HG03378 (cell line): ENCODE data around the gene B4GALT5.

Experiments used
- ATAC-seq: cut with Tn5 transposase; IDR thresholded peaks from one replicate; pipeline ENCODE4 v1.9.1; 2021; ENCODE audit warnings: mild to moderate bottlenecking, moderate library complexity; ENCODE audit not compliant: unreplicated experiment

Gene B4GALT5

DNA sequence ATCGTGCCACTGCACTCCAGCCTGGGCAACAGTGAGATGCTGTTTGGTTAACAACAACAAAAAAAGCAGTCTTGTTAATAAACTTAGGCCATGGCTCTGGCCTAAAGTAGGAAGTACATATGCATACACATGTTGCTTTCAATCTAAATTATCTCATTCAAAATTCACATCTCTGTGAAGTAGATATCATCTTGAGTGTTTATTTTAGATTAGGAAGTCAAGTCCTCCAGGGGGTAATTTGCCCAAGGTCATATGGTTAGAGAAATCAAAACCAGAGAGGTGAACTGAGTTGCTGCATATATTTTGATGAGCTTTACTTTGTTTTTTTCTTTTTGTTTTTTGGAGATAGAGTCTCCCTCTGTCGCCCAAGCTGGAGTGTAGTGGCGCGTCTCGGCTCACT lies 52.8 kb downstream of the B4GALT5 start:
- ATAC-seq, result no peak

DNA sequence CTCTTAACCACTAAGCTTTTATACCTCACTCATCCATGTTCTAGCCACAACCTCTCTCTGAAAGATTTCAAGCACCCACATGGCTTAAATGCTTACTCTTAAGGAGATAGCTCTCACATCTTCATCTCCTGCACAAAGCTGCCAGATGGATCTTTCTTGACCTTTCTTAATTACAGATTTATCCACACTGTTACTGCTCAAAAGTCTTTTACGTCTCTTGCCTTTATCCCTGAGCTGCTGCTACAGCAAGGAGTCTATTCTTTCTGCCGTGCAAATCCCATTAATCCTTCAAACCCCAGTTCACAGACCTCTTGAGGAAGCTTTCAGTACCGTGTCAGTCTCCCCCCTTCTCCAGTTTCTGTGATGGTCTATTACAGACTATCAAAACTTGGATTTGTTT lies 54.6 kb downstream of the B4GALT5 start:
- ATAC-seq, result no peak

DNA sequence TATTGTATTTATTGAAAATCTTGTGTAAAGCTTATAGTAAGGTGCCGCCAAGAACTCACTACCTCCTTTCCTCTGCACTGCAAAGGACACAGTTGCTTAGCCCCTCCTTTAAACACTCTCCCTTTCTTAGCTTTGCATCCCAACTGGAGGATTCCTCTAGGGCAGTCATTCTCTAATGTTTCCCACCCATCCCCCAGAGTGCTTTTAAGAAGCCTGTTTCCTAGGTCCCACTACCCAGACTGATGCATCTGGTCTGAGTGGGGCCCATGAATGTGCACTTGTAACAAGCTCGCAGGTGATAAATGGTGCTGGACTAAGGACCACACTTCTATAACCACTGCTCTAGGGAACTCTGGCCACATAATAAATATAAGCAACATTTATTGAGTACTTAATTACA lies 55.2 kb downstream of the B4GALT5 start:
- ATAC-seq, result no peak

DNA sequence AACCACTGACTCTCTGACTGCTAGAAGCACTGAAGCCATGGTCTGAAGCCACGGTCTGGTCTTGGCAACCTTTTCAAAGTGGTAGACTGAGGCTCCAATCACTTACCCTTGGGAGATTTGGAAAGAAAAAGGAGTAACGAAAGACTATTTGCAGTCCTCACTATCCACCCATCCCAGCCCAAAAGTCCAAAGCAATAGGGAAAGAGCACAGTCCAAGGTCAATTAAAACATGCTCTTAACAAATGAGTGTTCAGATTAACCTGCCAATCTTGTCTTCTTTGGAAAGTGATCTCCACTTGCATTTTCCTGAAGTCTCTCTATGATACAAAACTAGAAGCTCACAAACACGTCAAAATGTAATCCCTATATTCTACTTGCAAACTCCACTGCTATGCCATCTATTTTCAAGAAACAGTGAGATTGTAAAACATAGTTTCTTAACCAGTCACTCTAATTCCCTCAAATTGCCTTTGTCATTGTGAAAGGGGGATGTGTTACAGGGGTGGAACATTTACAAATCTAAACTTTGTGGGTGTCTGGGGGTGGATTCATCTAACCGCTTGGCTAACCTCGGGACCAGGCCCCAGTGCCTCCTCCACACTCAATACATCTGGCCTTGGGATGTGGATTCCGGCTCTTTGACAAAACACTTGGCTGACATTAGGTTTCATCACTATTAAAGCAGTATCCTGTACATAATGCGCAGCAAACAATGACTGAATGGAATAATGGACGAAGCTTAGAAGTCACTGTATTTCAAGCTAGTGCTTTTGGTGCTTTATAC lies 56.4 kb downstream of the B4GALT5 start:
- no peak for ATAC-seq

DNA sequence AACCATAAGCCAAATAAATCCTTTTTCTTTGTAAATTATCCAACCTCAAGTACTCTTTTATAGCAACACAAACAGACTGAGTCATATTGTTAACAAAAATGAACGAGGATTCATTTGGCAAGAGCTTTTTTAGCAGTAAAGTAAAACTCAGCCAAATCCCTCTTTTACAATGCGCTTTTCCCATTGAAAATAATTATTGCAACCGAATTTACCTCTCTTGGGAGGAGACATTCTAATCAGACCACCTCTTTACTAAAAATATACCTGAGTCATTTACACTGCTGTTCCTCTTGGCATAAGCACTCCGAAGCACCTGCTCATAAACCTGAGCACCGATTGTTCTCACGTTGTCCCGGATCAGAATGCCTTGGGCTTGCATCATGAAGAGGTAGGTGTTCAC lies 57.4 kb downstream of the B4GALT5 start:
- no peak for ATAC-seq

DNA sequence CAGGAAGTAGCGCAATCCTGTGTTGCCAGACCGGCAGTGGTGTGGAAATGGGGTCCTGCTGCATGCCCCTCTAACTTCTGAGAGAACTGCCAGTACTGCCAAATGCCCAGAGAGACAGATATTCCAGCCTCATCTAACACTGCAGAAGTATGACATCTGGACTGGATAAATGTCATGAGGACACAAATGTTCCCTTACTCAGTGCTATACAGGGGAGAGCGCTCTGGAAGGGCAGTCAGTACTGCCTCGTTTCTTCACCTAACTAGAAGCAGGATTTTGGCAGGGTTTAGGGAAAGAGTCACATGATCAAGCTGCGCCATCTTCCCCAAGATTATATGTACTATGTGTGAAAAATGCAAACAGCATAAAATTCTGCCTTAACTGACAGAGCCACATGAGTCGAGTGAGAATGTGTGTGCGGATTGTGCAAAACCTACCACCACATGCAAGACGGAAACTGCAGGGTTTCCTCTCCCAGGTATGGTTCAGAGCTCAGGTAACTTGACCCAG lies 59.7 kb downstream of the B4GALT5 start:
- no peak for ATAC-seq

DNA sequence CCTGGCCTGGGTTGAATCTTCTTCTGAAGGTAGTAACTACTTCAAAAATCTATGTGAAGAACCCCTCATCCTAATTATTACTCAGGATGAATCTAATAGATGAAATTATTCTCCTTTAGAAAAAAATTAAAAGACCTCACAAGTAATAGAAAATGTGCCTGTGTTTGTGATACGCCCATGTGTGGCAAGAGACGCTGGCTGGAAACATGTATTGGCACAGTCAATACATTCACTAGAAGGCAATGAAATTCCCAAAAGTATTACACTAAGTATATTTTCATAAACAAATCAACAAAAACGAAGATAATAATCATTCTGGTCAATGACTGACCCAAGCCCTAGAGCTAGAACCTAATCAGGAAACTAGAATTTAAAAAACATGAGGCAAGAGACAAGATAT lies 64.0 kb downstream of the B4GALT5 start:
- no peak for ATAC-seq

DNA sequence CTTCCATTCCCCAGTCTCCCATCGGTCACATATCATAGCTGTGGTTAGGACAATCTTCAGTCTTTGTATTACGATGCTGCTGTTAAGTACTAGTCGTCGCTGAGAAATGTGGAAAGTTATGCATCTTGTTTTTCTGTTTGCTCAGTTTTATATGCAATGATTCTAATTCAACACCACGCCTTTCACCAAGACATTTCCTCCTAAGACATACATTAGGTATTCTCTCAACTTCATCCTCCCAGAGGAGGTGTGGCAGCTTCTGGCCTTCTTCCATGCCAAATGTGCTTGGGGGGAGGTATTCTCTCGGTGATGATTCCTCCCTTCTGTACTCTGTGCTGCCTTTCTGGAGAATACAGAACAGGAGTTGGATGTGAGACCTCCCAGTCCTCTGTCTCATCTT lies 66.1 kb downstream of the B4GALT5 start:
- no peak for ATAC-seq

DNA sequence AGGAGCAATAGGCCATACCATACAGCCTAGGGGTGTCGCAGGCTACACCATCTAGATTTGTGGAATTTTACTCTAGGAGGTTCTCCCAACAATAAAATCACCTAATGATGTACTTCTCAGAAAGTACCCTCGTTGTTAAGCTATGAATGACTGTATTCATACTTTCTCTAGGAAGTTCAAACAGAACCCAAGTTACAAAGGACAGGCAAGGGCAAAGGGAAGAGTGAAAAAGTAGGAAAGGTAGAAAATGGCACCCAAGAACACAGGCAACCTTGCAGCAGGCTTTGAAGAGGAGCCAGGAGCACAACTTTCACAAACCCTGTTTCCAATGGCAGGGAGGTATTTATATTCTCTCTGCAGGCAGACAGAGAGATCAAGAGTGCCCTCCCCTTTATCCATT lies 67.2 kb downstream of the B4GALT5 start:
- no peak for ATAC-seq

DNA sequence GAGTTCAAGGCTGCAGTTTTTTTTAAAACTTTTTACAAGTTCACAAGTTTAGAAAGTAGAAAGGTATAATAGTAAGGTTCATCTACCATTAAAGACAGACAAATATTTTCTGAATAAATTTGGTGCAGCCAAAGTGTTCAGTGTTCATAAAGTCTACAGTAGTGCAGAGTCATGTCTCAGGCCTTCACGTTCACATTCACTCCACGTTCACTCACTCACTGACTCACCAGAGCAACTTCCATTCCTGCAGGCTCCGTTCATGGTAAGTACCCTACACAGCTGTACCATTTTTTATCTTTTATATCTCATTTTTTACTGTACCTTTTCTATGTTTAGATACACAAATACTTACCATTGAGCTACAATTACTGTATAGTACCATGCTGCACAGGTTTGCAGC lies 67.6 kb downstream of the B4GALT5 start:
- no peak for ATAC-seq

DNA sequence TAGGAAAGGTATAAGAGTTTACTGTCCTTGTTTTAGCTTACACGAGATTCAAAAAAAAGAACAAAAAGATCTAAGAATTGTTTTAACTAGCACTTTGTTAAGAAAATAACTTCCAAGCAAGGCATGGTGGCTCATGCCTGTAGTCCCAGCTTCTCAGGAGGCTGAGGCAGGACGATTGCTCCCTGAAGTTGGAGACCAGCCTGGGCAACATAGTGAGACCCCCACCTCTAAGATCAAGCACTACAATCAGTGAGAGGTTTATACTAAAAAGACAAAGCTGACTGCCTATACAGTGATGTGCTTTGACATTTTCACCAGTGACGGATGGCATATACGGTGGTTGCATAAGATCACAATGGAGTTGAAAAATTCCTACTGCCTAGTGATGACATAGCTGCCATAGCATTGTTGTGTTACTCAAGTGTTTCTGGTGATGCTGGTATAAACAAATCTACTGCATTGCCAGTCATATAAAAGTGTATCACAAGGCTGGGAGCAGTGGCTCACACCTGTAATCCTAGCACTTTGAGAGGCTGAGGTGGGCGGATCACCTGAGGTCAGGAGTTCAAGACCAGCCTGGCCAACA lies 68.6 kb downstream of the B4GALT5 start:
- ATAC-seq, result no peak

DNA sequence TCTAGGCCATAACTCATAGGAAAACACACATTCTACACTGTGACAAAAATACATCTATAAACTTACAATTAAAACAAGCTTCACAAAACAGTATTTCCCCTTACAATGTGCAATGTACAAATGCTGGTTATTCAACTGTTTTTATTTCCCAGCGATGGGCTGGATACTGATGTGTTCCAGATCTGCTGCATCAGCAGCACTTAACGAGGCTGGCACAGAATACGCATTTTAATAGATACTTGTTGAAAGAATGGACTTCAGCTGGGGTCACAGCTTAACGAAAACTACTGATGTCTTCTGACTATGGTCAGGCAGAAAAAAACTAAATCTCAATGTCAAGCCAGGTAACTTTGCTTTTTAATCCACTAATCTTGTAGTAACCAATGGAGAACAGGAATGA lies 70.9 kb downstream of the B4GALT5 start:
- no peak for ATAC-seq

DNA sequence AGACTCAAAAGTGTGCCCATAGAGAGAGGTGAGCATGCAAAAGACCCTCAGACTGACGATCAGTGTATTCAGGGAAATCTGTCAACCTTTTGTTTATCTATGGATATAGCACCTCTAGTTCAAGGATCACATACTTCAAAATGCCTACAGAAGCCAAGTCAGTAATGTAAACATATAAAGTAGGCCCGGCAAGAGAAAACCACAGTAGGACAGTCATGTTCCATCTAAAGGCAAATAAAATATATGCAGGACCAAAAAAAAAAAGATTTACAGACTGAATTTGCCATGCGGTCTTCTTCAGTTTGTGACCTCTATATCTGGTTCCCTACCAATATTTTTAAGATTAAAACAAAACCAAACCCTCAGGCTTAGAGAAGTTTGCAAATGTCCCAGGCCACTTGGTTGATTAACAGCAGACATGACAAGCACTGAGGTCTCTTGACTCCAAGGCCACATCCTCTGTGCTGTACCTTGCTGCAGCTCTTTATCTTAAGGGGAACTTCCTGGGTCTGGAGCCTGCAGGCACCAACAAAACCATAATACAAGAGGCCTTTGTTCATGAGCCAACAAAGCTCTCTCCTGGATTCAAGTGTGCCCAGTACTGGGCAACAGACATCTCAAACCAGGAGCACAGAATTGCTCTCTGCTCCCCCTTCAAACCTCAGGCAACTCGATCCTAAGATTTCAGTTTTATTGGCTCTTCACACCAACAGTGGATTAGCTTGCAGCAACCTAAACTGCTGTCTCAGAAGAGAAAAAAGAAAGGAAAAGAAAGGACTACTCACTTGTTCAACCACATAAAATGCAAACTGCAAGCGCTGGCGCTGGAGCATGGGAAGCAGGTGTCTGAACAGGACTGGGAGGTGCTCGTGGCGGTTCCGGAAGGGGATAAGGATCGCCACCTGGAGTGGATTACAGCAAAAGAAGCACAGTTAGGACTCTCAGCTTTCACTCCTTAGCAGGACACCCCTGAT lies 71.7 kb downstream of the B4GALT5 start:
- ATAC-seq, result no peak

DNA sequence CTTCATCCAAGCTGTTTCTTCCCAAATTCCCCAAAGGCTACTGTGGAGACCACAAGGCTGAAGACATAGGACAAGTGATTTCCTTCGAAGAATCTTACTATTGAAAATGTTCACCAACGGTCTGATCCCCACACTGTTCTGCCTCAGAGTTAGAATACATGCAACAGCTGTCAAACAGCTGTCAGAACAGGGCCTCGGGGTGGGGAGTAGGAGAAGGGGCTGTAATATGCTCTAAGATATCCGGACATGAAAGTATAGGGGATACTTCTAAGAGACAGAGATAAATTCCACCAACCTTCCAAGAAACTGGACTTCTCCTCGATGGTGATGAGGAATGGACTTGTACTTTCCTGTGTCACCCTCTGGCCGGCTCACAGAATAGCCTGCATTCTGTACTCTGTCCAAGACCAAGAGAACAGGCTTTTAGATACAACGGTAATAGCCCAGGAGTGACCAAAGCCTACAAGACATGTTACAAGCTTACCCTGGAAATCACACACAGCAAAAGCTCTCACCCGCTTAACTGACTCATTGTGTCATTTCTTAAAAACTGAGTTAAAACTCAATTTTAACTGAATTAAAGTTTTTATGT lies 76.5 kb downstream of the B4GALT5 start:
- no peak for ATAC-seq

DNA sequence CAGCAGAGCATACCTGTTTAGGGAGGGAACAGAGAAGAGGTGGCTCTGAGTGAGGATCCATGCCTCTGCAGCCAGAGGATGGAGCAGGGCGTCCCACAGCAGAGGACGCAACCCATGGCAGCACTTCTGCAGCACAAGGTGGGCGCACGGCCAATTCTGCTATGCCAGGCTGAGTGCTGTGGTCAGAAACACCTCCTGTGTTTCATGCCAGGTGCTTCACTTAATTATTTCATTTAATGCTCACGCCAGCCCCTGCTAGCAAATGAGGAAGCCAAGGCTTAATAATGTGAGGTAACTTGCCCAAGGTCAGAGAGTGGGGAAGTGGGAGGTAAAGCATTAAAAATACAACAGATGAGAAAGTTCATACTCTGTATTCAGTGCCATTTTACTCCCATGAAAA lies 77.2 kb downstream of the B4GALT5 start:
- no peak for ATAC-seq

DNA sequence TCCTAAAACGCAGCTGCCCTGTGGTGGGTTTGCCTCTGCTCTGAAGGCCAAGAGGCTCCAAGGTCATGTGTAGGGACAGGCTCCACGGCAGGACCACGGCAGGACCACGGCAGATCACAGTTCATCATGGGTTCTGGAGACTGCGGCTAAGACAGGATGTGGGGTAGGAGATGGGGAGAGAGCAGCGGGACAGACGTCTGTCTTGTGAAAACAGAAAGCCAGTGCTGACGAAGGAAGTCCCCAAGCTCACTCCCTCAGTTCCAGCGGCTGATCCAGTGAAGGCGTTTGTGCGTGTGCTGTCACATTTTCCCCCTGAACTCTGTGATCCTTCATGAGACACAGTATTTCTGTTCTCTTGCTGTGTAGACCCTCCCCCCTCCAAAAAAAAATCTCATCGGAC lies 77.8 kb downstream of the B4GALT5 start:
- no peak for ATAC-seq

DNA sequence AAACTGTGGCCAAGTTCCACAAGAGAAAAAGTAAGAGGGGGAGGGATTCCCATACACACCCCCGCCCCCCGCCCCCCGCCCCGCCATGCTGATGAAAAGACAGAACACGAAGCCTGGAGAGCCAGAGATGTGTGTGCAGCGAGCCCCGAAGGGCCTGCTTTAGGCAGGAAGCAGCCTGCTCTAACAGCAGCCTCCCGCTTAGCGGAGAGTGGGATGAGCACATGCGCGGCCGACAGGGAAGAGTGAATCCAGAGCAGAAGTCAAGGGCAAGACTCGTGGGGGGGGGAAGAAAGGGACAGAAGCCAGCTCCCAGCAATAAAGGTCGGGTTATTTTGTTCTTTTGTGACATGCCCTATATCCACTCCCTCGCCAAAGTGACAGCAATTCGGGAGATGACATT lies 78.5 kb downstream of the B4GALT5 start:
- no peak for ATAC-seq

DNA sequence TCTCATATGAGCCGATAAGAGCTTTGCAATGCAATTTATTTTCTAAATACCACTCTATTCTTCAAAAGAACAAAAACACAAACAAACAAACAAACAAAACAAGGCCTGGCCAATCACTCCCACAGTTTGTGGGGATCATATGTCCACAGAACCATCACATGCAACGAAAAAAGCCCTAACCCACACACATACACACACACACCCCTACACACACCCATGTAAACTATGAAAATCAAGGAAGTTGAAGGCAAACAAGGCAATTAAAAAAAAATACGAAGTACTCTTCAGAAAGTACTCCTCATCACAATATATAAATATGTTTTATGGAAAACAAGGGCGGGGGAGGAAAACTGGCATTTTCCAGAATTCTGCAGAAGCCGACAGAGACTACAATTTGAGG lies 79.6 kb downstream of the B4GALT5 start:
- no peak for ATAC-seq

DNA sequence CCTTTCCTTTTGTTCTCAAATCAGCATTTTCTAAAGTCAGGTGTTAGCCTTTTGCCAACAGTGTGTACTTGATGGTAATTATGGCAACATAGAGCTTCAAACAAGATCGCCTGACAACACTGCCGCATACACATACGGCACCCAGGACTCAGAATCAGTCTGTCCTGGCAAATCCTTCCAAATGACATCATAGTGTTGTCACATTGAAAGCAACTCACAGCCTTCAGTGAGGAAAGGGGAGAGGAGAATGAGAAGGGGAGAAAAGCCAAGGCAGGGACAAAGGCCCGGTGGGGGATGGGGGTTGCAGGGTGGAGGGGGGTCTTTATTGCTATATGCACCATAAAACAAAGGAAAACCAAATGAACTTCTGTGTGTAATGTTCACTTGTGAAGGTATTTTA lies 80.0 kb downstream of the B4GALT5 start:
- ATAC-seq, result no peak

DNA sequence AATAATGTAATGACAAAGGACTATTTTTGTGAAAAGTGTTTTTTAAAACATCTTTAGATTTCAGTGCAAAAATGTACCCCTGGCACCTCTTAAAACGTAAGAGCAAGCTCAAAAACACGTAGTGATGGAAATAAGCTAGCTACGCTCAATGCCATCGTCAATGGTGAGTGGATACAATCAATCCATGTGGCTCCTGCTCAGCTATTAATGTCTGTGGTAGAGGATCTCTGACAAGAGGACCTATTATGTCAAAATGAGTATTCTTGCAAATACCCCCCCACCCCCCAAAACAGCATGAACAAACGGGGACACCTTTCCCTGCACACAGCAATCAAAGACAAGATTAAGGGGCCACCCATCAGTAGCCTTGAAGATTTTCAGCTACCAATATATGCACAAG lies 80.7 kb downstream of the B4GALT5 start:
- no peak for ATAC-seq

DNA sequence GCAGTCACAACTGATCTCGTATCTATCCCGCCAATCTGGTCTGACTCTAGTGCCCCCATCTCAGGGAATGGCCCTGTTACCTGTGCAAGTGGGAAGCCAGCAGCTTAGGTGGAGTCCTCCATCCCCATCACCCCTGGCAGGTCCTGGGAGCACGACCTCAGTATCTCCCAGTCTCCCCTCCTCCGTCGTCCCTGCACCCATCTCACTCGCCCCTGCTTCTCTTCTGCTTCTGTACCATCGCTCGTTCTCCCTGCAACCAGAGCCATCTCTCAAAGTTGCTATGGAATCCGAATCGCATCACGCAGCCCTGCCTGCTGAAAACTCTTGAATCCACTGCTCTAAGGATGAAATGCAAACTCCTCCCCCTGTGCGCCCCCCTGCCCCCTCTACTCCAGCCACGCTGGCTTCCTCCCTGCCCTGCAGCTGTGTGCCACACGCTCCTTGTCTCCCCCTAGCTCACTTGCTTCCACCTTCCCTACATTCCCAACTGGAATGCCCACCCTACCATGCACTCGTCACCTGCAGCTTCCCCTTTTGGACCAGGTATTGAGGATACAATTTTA lies 81.7 kb downstream of the B4GALT5 start:
- no peak for ATAC-seq
